Tibial nerve (tissue), 4 donors: ENCODE measurements around the gene MDFIC2.

ENCODE experiments used
- EP300 ChIP-seq, 2 donors: sonication (generic); formaldehyde crosslinking; IDR thresholded peaks; one replicate each; pipeline ENCODE4 v1.6.1; 2017; ENCODE audit warnings: antibody characterized with exemption in 2 of 2, mild to moderate bottlenecking in 1 of 2
- POLR2A ChIP-seq, 2 donors: fragments of 450-650 bp; IDR thresholded peaks; one replicate each; pipeline ENCODE4 v1.6.1; 2017; ENCODE audit warnings: antibody characterized with exemption in 2 of 2, mild to moderate bottlenecking in 2 of 2, moderate library complexity in 2 of 2
- TF ChIP-seq, protein P1 (sequence below), 5 experiments: fragments of 200-600 bp in 3 of 5; fragments of 450-650 bp in 2 of 5; sonication (generic) in 3 of 5; IDR thresholded peaks; one replicate each; pipeline ENCODE4 v1.5.1; 2016 to 2019; ENCODE audit warnings: antibody characterized with exemption in 5 of 5, mild to moderate bottlenecking in 3 of 5, moderate library complexity in 2 of 5

- TF ChIP-seq, protein P1, sequence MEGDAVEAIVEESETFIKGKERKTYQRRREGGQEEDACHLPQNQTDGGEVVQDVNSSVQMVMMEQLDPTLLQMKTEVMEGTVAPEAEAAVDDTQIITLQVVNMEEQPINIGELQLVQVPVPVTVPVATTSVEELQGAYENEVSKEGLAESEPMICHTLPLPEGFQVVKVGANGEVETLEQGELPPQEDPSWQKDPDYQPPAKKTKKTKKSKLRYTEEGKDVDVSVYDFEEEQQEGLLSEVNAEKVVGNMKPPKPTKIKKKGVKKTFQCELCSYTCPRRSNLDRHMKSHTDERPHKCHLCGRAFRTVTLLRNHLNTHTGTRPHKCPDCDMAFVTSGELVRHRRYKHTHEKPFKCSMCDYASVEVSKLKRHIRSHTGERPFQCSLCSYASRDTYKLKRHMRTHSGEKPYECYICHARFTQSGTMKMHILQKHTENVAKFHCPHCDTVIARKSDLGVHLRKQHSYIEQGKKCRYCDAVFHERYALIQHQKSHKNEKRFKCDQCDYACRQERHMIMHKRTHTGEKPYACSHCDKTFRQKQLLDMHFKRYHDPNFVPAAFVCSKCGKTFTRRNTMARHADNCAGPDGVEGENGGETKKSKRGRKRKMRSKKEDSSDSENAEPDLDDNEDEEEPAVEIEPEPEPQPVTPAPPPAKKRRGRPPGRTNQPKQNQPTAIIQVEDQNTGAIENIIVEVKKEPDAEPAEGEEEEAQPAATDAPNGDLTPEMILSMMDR (IDR thresholded peaks at IDR 0.05): no peak
- no peak for TF ChIP-seq POLR2A (IDR thresholded peaks at IDR 0.05)
- no peak for TF ChIP-seq EP300 (IDR thresholded peaks at IDR 0.05)
Observed at GRCh38 chr3:70225146-70225545, 87.3 kb downstream of the MDFIC2 start.
